Type B pancreatic cell (in vitro differentiated cells): ENCODE results near the gene ZGRF1. TPM values are rescaled to one million over a fixed set of nuclear protein-coding genes. Genes with fewer than 3 reads are reported as not detected.
"Not testable (repeated sequence)": the region's sequence is repeated elsewhere in the genome, so short reads cannot be mapped to it uniquely, and the experiment has no call there.

Source experiments
- DNase-seq: peaks from one replicate; pipeline ENCODE4 v3.0.0; 2021; ENCODE audit warnings: mixed read lengths; ENCODE audit not compliant: unreplicated experiment; ENCODE audit errors: extremely low spot score
- H3K27ac Mint-ChIP-seq: 2 replicates; pipeline ENCODE4 v1.8.0; 2021; ENCODE audit warnings: mild to moderate bottlenecking, mixed read lengths
- H3K27me3 Mint-ChIP-seq: 2 replicates; pipeline ENCODE4 v1.8.0; 2021; ENCODE audit warnings: mixed read lengths
- H3K36me3 Mint-ChIP-seq: 2 replicates; pipeline ENCODE4 v1.8.0; 2021; ENCODE audit warnings: mixed read lengths
- H3K4me1 Mint-ChIP-seq: one replicate; pipeline ENCODE4 v1.8.0; 2021; ENCODE audit warnings: mixed read lengths; ENCODE audit not compliant: unreplicated experiment
- H3K4me3 Mint-ChIP-seq: 2 replicates; pipeline ENCODE4 v1.8.0; 2021; ENCODE audit warnings: mild to moderate bottlenecking, mixed read lengths
- H3K9me3 Mint-ChIP-seq: 2 replicates; pipeline ENCODE4 v1.8.0; 2021; ENCODE audit warnings: mixed read lengths
- CTCF ChIP-seq: fragments of 200-600 bp; sonication (generic); conservative IDR thresholded peaks from 2 replicates; pipeline ENCODE4 v1.5.0; 2021; ENCODE audit warnings: antibody characterized with exemption, mild to moderate bottlenecking
- total RNA-seq: library from RNA; stranded (reverse); gene quantifications from 2 replicates; pipeline ENCODE4 v1.2.1, GENCODE V29; 2021; ENCODE audit warnings: low replicate concordance

Gene ZGRF1
- total RNA-seq, 1 donor from 2014 or later: 24.8 TPM

- no peak for TF ChIP-seq CTCF
- H3K27ac Mint-ChIP-seq: no peak overlapping the region
- H3K36me3 Mint-ChIP-seq: peaks cover 3% of the 10 kb centered on the region
- H3K9me3 Mint-ChIP-seq: no peaks in the 10 kb centered on the region
- no peak overlapping the region for H3K4me3 Mint-ChIP-seq
- peaks cover 12% of the 10 kb centered on the region for H3K4me1 Mint-ChIP-seq
- DNase-seq: no peak
- H3K27me3 Mint-ChIP-seq: no peaks in the 10 kb centered on the region
These were observed 800 bp upstream of the ZGRF1 start for GRCh38 chr4:112637552-112637866.

- Mint-ChIP-seq H3K4me1 (peaks cover 6% of the 10 kb centered on the region), H3K27ac (no peak overlapping the region), H3K9me3 (no peaks in the 10 kb centered on the region), H3K36me3 (no peaks in the 10 kb centered on the region), H3K4me3 (no peak overlapping the region), H3K27me3 (no peaks in the 10 kb centered on the region)
- no peak for DNase-seq
- TF ChIP-seq CTCF: peak; percentile 75
These were observed 3.1 kb downstream of the ZGRF1 start for GRCh38 chr4:112633477-112634235.

GRCh38 chr4:112626228-112626627 is 10.5 kb downstream of the ZGRF1 start:
- H3K27ac Mint-ChIP-seq: no peak overlapping the region
- H3K9me3 Mint-ChIP-seq: no peaks in the 10 kb centered on the region
- peaks cover 10% of the 10 kb centered on the region for H3K36me3 Mint-ChIP-seq
- no peak for DNase-seq
- no peak overlapping the region for H3K4me3 Mint-ChIP-seq
- no peaks in the 10 kb centered on the region for H3K27me3 Mint-ChIP-seq
- TF ChIP-seq CTCF: no peak
- H3K4me1 Mint-ChIP-seq: no peaks in the 10 kb centered on the region

- Mint-ChIP-seq H3K9me3 (no peaks in the 10 kb centered on the region), H3K27me3 (no peaks in the 10 kb centered on the region), H3K27ac (no peak overlapping the region), H3K36me3 (peaks cover 9% of the 10 kb centered on the region), H3K4me3 (no peak overlapping the region), H3K4me1 (no peaks in the 10 kb centered on the region)
- no peak for TF ChIP-seq CTCF
- DNase-seq: no peak
These were observed 19.7 kb downstream of the ZGRF1 start for GRCh38 chr4:112616984-112617383.

DNA sequence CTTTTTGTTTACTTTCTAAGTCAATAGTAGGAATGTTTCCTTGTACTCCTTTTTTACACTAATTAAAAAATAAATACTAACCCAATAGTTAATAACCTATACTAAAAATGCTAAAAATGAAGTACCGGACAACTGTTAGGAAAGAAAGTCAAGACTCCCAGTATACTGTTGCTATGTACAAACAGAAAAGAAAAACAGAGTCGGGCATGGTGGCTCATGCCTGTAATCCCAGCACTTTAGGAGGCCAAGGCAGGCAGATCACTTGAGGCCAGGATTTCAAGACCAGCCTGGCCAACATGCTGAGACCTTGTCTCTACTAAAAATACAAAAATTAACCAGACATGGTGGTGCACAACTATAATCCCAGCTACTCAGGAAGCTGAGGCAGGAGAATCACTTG is 23.9 kb downstream of the ZGRF1 start:
- H3K4me1 Mint-ChIP-seq, H3K27me3 Mint-ChIP-seq, H3K36me3 Mint-ChIP-seq, DNase-seq, H3K27ac Mint-ChIP-seq, H3K9me3 Mint-ChIP-seq, H3K4me3 Mint-ChIP-seq: not testable (repeated sequence)

DNA sequence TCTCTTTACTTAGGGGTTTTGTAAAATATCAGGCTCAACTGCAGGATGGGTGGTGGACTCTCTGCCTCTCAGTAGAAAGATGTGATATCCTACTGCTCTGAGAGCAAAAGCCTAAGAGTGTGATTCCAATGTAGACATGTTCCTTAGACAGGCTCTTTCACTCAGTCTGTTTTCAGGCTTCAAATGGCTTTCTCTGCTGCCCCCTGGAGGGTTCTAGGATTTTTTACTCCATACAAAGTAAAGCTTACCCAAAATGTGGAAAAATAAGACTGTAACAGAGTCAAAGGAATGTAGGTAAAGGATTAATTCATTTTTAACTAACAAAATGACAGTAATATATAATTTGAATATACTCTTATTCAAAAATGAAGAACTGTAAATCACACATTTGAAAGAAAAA is 32.1 kb downstream of the ZGRF1 start:
- Mint-ChIP-seq H3K27ac (no peak overlapping the region), H3K27me3 (no peaks in the 10 kb centered on the region), H3K9me3 (no peaks in the 10 kb centered on the region), H3K36me3 (peaks cover 4% of the 10 kb centered on the region), H3K4me1 (no peaks in the 10 kb centered on the region), H3K4me3 (no peak overlapping the region)
- TF ChIP-seq CTCF: peak; percentile 83
- no peak for DNase-seq
